Stimulated activated naive B cell treated with anti-CD40 and anti-IgM and Interleukin-4, amounts not matched to agents 10 μg/mL and 1 μg/mL and 100 μg/mL, for 72 hours (primary cell): Measurements from ENCODE around the gene AKAP8L.

Experiments used
- ATAC-seq, 2 donors: fragments of 150-1000 bp; cut with Tn5 transposase; replicated peaks; 2 replicates each; pipeline ENCODE4 v1.10.0; 2021; ENCODE audit warnings: moderate library complexity in 1 of 2
- DNase-seq: peaks from one replicate; pipeline ENCODE4 v3.0.0; 2021
- H3K27ac Mint-ChIP-seq: one replicate; pipeline ENCODE4 v1.8.0; 2022; ENCODE audit warnings: mild to moderate bottlenecking, mixed read lengths
- H3K27me3 Mint-ChIP-seq, 2 donors: one replicate each; pipeline ENCODE4 v1.8.0; 2022; ENCODE audit warnings: mixed read lengths in 2 of 2
- H3K36me3 Mint-ChIP-seq, 2 donors: one replicate each; pipeline ENCODE4 v1.8.0; 2022; ENCODE audit warnings: mixed read lengths in 2 of 2, mild to moderate bottlenecking in 1 of 2
- H3K4me1 Mint-ChIP-seq, 2 donors: one replicate each; pipeline ENCODE4 v1.8.0; 2022; ENCODE audit warnings: mixed read lengths in 2 of 2, mild to moderate bottlenecking in 1 of 2
- H3K4me3 Mint-ChIP-seq, 2 donors: one replicate each; pipeline ENCODE4 v1.8.0; 2022; ENCODE audit warnings: mild to moderate bottlenecking in 2 of 2, mixed read lengths in 2 of 2, moderate library complexity in 1 of 2
- H3K9me3 Mint-ChIP-seq, 2 donors: one replicate each; pipeline ENCODE4 v1.8.0; 2022; ENCODE audit warnings: mixed read lengths in 2 of 2, mild to moderate bottlenecking in 1 of 2

The AKAP8L gene

GRCh38 chr19:15453906-15454860 lies 35.4 kb upstream of the AKAP8L start:
- Mint-ChIP-seq H3K27ac (peak overlapping the region; percentile 75), H3K27me3 (no peaks in the 10 kb centered on the region)

GRCh38 chr19:15453091-15453578 lies 34.3 kb upstream of the AKAP8L start:
- Mint-ChIP-seq H3K9me3 (peaks cover 3 to 10% of the 10 kb centered on the region in 2 donors), H3K27me3 (no peaks in the 10 kb centered on the region), H3K27ac (no peak overlapping the region), H3K4me1 (peaks cover 22% of the 10 kb centered on the region in 2 donors), H3K36me3 (peaks cover 54 to 73% of the 10 kb centered on the region in 2 donors), H3K4me3 (no peak overlapping the region)
- ATAC-seq: no peak
- DNase-seq: no peak

More at GRCh38 chr19:15453906-15454860, 35.4 kb upstream of the AKAP8L start:
- Mint-ChIP-seq H3K36me3 (peaks cover 55 to 68% of the 10 kb centered on the region in 2 donors), H3K4me1 (peaks cover 13 to 15% of the 10 kb centered on the region in 2 donors), H3K9me3 (peaks cover 3 to 10% of the 10 kb centered on the region in 2 donors), H3K4me3 (no peak overlapping the region)
- DNase-seq (no peak), ATAC-seq (no peak)

DNA sequence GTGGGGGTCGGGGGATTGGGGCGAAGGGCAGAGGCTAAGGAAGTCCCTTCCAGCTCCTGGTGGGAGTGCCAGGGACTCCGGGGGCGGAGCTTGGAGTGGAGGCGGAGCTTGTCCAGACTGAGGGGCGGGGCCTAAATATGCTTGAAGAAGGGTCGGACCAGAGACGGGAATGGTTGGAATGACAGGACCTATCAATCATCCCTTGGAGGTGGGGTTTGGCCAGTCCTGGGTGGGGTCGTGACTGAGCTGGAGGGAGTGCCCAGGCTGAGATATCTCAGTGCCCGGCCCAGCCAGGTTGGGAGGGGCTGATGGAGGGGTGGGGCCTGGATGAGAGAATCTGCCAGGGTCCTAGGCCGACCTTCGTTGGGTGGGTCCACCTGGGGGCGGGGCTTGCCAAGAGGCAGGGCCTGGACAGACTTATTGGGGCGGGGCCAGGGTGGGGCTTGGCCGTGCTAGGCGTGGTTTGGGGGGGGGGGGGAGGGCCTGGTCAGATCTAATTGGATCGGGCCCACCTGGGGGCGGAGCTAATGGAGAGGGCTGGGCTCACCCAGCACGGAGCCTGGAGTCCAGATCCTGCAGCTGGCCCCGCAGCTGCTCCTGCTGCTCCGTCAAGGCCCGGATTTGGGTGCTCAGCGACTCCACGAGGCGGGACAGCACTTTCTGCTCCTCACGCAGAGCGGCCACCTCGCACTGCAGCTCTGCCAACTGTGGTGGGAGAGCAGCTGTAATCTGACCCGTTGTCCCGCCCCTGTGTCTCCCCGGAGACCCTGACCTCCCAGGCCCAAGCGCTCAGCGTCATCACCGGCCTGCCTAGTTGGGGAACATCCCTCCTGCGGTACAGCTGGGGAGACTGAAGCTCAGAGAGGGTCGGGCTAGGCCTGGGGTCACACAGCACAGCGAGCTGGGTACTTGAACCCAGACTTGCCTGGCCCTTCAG lies 33.6 kb upstream of the AKAP8L start:
- Mint-ChIP-seq H3K36me3 (peaks cover 48 to 68% of the 10 kb centered on the region in 2 donors), H3K4me1 (peaks cover 17 to 18% of the 10 kb centered on the region in 2 donors), H3K27ac (peak overlapping the region; percentile 56), H3K27me3 (no peaks in the 10 kb centered on the region), H3K9me3 (peaks cover 3 to 10% of the 10 kb centered on the region in 2 donors), H3K4me3 (no peak overlapping the region)
- ATAC-seq (no peak), DNase-seq (no peak)

- peaks cover 3 to 10% of the 10 kb centered on the region in 2 donors for H3K9me3 Mint-ChIP-seq
- peaks cover 34 to 54% of the 10 kb centered on the region in 2 donors for H3K36me3 Mint-ChIP-seq
- H3K27me3 Mint-ChIP-seq: no peaks in the 10 kb centered on the region
- DNase-seq (no peak), ATAC-seq (no peak)
- H3K4me1 Mint-ChIP-seq: peaks cover 17 to 21% of the 10 kb centered on the region in 2 donors
- H3K4me3 Mint-ChIP-seq: peak overlapping the region; percentile 78 to 81
- peak overlapping the region; percentile 92 for H3K27ac Mint-ChIP-seq
Observed at GRCh38 chr19:15450528-15450890, 31.7 kb upstream of the AKAP8L start.

- Mint-ChIP-seq H3K4me1 (peaks cover 17 to 21% of the 10 kb centered on the region in 2 donors), H3K36me3 (peaks cover 29 to 48% of the 10 kb centered on the region in 2 donors), H3K27me3 (no peaks in the 10 kb centered on the region), H3K27ac (peak within 1 kb of the TSS; percentile 92), H3K9me3 (peaks cover 3 to 10% of the 10 kb centered on the region in 2 donors), H3K4me3 (peak within 1 kb of the TSS; percentile 78 to 83)
- DNase-seq: peak; percentile 80
- peak; percentile 74 to 81 for ATAC-seq
Observed at GRCh38 chr19:15449620-15450527, 31.1 kb upstream of the AKAP8L start, which contains the start of gene WIZ. TSS of gene WIZ (minus strand) at chr19:15449956. CDS start at chr19:15448307, 1,649 bp downstream.

- peak overlapping the region; percentile 75 to 83 for H3K4me3 Mint-ChIP-seq
- ATAC-seq (peak; percentile 41 to 48), DNase-seq (peak; percentile 38)
- peak overlapping the region; percentile 86 for H3K27ac Mint-ChIP-seq
- peaks cover 17 to 21% of the 10 kb centered on the region in 2 donors for H3K4me1 Mint-ChIP-seq
- no peaks in the 10 kb centered on the region for H3K27me3 Mint-ChIP-seq
- H3K36me3 Mint-ChIP-seq: peaks cover 22 to 39% of the 10 kb centered on the region in 2 donors
- H3K9me3 Mint-ChIP-seq: peaks cover 3 to 10% of the 10 kb centered on the region in 2 donors
Observed at GRCh38 chr19:15448778-15449619, 30.2 kb upstream of the AKAP8L start.

DNA sequence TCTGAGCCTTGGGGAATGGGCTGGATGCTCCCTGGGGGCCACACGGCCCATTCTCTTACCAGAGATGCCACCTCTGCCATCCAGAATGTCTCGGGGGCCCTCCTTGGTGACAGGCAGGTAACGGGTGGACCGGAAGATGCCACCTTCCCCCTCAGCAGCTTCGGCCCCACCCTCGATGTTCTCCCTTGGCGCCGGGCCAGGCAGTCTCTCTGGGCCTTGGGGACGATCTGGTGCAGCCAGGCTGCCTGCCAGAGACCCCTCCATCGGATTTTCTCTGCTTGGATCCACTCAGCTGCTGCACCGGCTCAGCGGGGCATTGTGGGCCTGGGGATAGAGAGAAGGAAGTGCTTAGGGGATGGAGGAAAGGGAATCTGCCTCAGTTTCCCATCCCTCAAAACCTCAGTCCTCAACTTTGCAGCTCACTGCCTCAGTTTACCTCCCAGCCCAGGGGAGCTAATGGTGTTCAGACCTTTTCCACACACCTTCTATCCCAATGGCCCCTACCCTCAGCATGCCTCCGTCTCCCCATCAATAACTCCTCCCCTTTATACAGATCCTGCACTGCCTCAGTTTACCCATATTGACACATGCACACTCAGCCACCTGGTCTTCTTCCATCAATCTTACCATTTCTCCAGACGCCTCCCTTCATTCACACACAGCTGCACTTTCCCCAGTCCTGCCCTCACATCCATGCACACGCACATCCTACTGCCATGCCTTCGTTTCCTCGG lies 29.4 kb upstream of the AKAP8L start:
- Mint-ChIP-seq H3K9me3 (peaks cover 3 to 10% of the 10 kb centered on the region in 2 donors), H3K27ac (peak overlapping the region; percentile 86), H3K27me3 (no peaks in the 10 kb centered on the region), H3K4me1 (peaks cover 17 to 21% of the 10 kb centered on the region in 2 donors), H3K36me3 (peaks cover 15 to 32% of the 10 kb centered on the region in 2 donors), H3K4me3 (peak overlapping the region; percentile 75 to 83)
- DNase-seq (no peak), ATAC-seq (no peak)

GRCh38 chr19:15447057-15447456 lies 28.3 kb upstream of the AKAP8L start:
- H3K27me3 Mint-ChIP-seq: no peaks in the 10 kb centered on the region
- H3K27ac Mint-ChIP-seq: no peak overlapping the region
- no peak overlapping the region for H3K4me3 Mint-ChIP-seq
- H3K9me3 Mint-ChIP-seq: peaks cover 3 to 10% of the 10 kb centered on the region in 2 donors
- peaks cover 11 to 26% of the 10 kb centered on the region in 2 donors for H3K36me3 Mint-ChIP-seq
- peaks cover 17 to 20% of the 10 kb centered on the region in 2 donors for H3K4me1 Mint-ChIP-seq
- DNase-seq (no peak), ATAC-seq (no peak)

DNA sequence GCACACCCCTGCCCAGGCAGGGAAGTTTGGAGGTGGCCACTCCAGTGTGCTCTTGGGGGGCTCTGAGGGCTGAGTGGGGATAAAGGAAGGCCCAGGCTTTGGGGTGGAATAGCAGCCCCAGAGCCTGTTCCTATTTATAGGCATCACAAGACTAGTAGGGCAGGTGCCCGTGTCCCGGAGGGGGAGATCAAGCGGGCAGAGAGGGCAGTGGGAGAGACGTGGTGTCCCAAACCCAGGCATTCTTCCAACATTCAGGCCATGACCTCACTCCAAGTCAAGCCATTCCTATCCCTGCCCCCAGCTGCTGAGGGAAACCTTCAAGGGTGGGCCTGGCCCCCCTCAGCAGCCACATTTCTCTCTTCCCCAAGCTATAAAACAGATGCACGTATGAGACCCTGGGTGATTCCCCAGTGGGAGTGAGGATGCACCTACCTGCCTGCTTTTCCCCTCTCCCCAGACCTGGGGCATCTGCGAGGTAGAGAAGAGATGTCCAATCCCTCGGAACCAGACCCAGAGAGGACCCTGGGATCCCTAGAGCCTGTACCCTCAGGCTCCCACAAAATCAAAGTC lies 27.1 kb upstream of the AKAP8L start:
- ATAC-seq: no peak
- Mint-ChIP-seq H3K27me3 (no peaks in the 10 kb centered on the region), H3K4me1 (peaks cover 15 to 17% of the 10 kb centered on the region in 2 donors), H3K9me3 (peaks cover 3 to 8% of the 10 kb centered on the region in 2 donors), H3K36me3 (peaks cover 5 to 14% of the 10 kb centered on the region in 2 donors), H3K4me3 (no peak overlapping the region), H3K27ac (peak overlapping the region; percentile 31)
- DNase-seq: no peak

DNA sequence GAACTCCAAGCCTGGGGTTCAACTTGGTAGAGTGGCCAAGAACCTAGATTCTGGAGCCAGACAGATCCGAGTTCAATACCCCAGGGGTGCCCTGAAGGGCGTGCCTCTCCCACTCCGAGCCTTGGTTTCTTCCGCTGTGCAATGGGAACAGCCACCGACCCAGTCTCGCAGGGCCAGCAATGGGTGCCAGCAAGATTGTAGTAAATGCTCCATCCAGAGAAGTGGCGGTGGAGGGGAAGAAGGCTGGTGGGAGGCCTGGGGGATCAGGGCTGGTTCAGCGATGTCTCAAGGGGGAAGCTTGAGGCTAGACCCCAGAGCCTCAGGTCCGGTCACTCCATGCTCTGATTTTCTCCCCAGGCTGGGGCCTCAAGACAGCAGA lies 26.4 kb upstream of the AKAP8L start:
- Mint-ChIP-seq H3K9me3 (peaks cover under 1 to 1% of the 10 kb centered on the region in 2 donors), H3K36me3 (peaks cover 0 to 7% of the 10 kb centered on the region in 2 donors), H3K27me3 (no peaks in the 10 kb centered on the region), H3K27ac (no peak overlapping the region), H3K4me1 (peaks cover 10 to 12% of the 10 kb centered on the region in 2 donors), H3K4me3 (no peak overlapping the region)
- ATAC-seq: no peak
- no peak for DNase-seq

DNA sequence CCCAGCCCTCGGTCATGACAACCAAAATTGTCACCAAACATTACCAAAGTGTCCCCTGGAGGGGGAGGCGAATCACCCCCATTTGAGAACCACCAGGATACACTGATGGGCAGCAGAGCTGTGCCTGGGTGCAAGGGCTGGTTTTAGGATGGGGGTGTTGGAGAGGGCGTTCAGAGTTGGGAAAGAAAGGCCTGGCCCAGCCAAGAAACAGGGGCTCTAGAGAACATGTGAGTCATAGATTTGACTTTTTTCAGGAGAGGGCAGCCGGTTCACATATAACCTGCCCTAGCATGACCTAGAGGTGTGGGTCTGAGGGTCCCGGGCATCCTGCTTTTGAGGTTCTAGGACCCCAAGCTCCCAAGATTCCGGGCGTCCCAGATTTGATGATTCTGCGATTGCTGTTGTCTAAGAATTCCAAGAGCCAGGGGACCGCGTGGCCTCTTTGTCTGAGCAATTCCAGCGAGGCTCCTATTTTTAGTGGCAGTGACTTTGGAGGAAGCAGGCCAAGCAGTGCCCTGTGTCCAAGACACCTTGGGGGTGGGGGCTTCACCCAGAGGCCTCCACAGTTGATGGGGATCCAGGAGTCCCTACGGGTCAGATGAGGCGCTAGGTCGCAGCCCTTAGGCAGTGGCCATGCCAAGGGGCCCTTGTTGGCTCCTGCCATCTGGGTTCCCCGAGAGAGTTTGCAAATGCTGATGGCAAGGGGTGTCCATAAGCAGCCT lies 25.9 kb upstream of the AKAP8L start:
- H3K4me3 Mint-ChIP-seq: no peak overlapping the region
- DNase-seq (no peak), ATAC-seq (no peak)
- H3K27me3 Mint-ChIP-seq: no peaks in the 10 kb centered on the region
- no peak overlapping the region for H3K27ac Mint-ChIP-seq
- H3K36me3 Mint-ChIP-seq: peaks cover 0 to 6% of the 10 kb centered on the region in 2 donors
- H3K9me3 Mint-ChIP-seq: no peaks in the 10 kb centered on the region
- peaks cover 9 to 10% of the 10 kb centered on the region in 2 donors for H3K4me1 Mint-ChIP-seq
